ENCODE data around the gene HESX1. TPM values are rescaled to one million over a fixed set of nuclear protein-coding genes. Genes with fewer than 3 reads are reported as not detected.

Gene HESX1
- total RNA-seq, 2 experiments from 2014 or later = 0.57 to 0.65 TPM

DNA sequence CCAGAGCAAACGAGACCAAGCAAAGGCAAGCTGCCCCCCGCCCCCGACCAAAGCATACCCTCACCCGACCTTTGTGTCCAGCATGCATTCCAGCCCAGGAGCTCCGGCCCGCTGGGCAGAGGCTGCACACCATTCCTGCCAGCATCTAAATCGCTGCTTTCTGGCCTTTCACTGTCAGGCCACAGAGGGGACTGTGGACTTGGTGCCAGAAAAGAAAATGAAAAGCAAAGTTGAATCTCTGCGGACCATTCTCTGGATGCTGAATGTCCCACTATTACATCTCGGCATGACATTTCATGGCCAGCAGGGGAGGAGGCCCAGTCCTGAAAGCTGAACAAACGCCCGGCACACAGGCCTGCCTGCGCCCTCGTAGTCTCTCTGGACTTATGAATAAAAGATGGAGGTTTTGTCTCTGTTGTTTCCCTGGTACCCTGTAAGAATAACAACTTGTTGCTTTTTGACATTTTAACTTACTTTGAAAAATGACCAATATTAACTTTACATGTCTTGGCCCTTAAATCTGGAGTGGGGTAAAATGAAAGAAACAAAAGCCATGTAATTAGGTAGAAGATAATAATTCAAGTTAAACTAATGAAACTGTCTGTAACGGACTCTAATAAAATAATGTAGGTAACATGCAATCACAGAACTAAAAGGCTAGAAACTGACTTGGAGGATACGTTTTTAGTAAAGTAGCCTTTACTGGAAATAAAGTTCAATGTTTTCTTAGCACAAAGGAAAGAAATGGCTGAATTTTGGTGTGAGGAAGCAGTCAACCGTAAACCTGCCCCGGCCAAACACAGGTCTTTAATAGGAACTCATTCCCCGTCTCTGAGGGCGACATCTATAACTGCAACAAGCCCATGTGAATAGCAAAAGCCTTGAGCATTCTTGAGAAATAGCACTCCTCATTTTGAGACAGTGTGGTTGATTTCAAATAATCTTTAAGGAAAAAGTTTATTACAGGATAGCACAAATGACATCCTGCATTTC is 47.3 kb downstream of the HESX1 start:
- CTCF ChIA-PET = no interaction called here
- POLR2A ChIA-PET = no interaction called here

DNA sequence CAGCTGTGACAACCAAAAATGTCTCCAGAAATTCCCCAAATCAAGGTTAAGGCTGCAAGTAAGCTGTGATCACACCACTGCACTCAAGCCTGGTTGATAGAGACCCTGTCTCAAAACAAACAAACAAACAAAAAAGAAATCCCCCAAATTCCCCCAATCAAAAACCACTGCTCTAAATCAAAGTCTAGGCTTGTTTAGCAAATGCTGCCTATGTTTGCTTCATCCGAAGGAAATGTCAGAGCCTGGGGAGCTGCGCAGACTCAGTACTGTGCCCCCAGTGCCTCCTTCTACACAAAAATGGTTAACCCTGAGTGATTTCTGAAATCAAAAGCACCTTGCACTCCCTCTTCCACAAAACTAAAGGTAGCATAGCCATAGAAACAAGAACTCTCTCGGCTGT is 48.0 kb downstream of the HESX1 start:
- CTCF ChIA-PET = no interaction called here
- POLR2A ChIA-PET = no interaction called here

DNA sequence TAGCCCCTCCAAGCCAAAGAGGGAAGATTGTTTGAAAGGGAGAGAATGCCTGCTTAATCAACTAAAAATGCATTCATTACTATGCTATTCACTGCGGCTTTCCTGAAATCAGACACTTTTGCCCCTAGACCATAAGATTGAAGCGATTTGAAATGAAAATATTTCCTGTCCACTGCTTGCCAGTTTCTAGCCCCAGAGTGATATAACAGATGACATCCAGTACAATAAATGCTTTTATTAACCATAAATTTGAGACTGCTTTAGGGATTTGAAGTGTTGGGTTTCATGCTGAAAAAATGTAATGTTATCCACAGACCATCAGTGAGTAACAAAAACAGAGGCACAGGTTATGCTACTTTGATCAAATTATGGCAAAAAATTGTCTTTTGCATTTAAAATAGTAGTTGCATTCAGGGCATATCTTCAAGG is 48.7 kb downstream of the HESX1 start:
- ChIA-PET POLR2A (no interaction called here), CTCF (no interaction called here)

DNA sequence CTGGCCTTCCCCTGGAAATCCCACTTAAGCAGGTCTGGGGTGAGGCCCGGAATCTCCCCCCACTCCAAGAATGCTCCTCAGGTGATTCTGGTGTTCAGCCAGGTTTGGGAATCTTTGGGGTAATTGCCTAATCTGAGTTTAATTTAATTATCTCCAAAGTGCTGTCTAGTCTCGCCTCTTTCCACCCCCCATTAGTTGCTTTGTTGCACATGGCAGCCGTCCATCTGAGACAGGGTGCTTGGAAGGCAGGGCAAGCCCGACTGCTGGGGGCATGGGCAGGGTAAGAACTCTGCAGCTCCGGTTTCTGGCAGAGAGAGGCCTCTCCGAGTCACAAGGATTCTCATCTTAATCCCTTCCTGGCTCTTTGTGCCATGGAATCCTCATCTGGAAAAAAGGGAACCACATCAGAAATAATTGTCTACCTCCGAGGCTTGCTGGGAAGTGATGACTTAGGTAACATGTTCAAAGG is 49.6 kb downstream of the HESX1 start:
- CTCF ChIA-PET = no interaction called here

More for the DNA sequence above, 49.6 kb downstream of the HESX1 start:
- POLR2A ChIA-PET = no interaction called here

Other genes starting within 250 kb of the HESX1 start
- not detected for gene SPATA12, start 139.3 kb downstream of the HESX1 start, total RNA-seq
- gene IL17RD, start 34.6 kb downstream of the HESX1 start, total RNA-seq = under 1 TPM in 1 of 2 experiments, not detected in 1; 0.02 TPM
- gene APPL1, start 27.8 kb upstream of the HESX1 start, total RNA-seq = 10 to 100 TPM; 40.5 to 43.7 TPM
- gene ASB14, start 92.7 kb upstream of the HESX1 start, total RNA-seq = not detected

All from activated CD8-positive, alpha-beta memory T cell treated with anti-CD3 and anti-CD28 coated beads for 36 hours (primary cell).